HG02610 (cell line): Measurements from ENCODE around the gene SLC16A13.
"Not testable (repeated sequence)": the region's sequence is repeated elsewhere in the genome, so short reads cannot be mapped to it uniquely, and the experiment has no call there.

ENCODE experiments used
- ATAC-seq: cut with Tn5 transposase; IDR thresholded peaks from one replicate; pipeline ENCODE4 v1.9.1; 2021; ENCODE audit warnings: mild to moderate bottlenecking, moderate library complexity; ENCODE audit not compliant: unreplicated experiment

Gene SLC16A13

GRCh38 chr17:7035591-7036368 is at the start of gene SLC16A13:
TSS of gene SLC16A13 (plus strand) at chr17:7036015. CDS start at chr17:7036383, 368 bp downstream.
- ATAC-seq, result peak; percentile 92

DNA sequence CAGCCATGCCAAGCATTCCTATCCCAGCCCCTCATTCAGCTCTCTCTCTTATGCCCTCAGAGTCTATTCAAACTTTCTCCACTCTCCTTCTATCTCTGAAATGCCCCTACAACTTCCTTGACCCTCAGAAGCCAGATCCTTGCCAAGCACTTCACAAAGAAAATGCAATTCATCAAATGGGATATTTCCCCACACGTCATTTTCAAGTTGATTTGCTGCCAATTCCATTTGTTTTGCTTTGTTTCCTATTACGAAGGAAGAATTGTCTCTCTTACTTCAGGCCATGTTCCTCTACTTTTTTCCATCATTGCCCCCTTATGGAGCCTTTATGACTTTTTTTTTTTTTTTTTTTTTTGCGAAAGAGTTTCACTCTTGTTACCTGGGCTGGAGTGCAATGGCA is 49.1 kb upstream of the SLC16A13 start:
- no peak for ATAC-seq

DNA sequence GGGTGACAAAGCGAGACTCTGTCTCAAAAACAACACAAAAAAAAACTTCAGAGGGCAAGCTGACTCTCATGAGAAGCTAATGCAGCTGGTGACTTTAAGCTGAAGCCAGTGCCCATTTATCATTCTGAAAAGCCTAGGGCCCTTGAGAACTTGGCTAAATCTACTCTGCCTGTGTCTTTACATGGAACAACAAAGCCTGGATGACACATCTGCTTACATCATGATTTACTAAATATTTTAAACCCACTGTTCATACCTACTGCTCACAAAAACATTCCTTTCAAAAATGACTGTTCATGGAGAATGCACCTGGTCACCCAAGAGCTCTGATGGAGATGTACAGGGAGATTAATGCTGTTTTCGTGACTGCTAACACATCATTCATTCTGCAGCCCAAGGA is 46.0 kb upstream of the SLC16A13 start:
- ATAC-seq, result no peak

DNA sequence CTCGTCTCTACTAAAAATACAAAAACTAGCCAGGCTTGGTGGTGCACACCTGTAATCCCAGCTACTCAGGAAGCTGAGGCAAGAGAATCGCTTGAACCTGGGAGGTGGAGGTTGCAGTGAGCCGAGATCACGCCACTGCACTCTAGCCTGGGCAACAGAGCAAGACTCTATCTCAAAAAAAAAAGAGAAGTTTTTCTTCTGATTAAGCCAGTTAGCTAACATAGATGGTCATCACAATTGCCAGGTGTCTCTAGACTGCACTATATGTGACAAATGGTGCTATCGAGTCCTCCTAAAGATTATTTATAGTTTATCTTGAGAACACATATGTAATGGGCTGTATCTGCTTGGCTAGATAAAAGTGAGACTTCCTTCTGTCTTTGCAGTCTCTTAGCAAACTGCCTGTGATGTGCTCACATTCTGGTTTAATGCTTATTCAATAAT is 42.2 kb upstream of the SLC16A13 start:
- ATAC-seq, result not testable (repeated sequence)

DNA sequence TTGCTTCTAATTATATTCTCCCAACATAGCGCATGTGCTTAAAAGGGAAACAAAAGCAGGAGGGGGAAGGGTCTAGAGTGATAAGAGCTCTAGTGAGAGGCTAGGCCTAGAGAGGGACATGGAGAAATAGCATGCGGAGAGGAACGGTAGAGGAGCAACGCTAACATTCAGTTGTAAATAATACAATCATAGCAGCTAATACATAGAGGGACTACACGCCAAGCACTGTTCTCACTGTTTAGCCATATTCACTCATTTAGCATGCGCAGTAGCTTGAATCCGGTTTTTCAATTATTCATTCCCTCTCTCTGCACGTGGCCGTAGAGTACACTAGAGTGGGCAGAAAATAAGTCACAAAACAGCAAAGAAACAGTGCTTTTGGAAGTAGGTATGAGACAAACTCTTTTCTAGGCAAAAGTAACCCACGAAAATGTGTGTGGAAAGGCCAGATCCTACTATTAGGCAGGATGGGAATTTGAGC is 41.7 kb upstream of the SLC16A13 start:
- no peak for ATAC-seq

DNA sequence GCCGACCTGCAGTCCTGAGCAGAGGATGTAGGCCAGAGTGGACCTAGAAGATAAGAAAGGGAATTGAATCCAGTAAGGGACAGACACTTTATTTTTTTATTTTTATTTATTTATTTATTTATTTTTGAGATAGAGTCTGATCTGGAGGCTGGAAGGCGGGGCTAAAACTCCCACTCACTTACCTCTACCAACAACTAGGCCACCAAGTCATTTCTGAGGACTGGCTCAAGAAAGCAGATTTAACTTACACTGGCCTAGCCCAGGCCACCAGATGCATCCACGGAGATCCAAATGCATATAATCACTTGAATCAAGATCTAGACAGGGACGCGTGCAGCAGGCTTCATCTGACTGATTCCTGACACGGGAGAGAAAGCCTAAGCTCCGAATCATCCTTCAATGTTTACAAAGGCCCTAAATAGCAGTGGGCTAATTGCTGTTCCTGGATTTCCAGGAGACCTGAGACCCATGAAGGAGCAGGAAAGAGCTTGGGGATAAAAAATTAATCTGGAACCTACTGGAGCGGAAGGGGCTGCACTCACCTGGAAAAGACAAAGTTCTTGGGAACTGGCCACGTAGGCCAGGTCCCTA is 41.1 kb upstream of the SLC16A13 start:
- no peak for ATAC-seq

DNA sequence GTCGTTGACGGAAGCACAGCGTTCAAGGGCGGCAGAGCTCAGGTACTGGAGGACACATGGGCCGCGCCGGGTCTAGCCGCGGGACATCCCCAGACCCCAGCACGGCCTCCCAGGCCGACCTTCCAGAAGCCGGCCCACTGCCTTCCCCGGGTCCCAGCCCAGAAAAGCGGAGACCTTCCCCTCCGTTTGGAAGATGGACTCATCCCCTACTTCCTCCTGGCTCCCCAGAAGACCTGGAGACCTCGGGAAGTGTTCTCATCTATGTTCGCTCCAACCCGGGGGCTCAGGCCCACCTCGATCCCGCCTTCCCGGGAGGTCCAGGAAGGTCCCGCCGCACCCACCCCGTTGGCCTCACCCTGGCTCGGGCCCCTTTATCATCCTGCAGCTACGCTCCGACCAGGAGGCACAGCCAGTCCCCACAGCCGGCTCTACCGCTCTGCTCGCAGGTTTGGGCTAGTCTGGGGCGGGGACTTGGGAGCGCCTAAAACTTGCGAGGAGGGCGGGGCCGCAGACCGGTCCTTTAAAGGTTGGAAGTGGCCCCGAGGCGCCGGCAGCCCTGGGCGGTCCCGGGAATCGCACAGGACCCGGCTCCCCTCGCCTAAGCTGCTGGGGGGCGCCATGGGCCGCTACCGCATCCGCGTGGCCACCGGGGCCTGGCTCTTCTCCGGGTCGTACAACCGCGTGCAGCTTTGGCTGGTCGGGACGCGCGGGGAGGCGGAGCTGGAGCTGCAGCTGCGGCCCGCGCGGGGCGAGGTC is 40.1 kb upstream of the SLC16A13 start, which contains the start of gene ALOX12:
Gene ALOX12 (plus strand): TSS at position 550 of the 756 bp plus-strand sequence. CDS start 69 bp downstream, at position 619.
- no peak for ATAC-seq

GRCh38 chr17:6996256-6997011 is 39.4 kb upstream of the SLC16A13 start:
- no peak for ATAC-seq

DNA sequence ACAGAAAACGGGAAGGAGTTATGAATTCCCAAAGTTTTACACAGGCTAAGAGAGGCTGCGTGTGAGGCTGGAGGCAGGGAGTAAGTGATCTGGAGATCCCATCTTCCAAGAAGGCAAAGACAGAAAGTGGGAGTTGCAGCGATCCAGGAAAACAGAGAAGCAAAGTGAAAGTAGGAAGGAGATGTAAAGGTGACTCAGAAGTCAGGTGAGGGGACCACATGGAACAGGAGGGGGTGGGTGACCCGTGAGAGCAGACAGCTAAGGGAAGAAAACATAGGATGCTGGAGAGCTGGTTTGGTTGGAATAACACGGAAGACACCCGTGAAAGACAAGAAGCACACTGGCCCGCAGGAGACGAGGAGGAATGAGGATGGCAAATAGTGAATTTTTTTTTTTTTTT is 38.6 kb upstream of the SLC16A13 start:
- no peak for ATAC-seq

DNA sequence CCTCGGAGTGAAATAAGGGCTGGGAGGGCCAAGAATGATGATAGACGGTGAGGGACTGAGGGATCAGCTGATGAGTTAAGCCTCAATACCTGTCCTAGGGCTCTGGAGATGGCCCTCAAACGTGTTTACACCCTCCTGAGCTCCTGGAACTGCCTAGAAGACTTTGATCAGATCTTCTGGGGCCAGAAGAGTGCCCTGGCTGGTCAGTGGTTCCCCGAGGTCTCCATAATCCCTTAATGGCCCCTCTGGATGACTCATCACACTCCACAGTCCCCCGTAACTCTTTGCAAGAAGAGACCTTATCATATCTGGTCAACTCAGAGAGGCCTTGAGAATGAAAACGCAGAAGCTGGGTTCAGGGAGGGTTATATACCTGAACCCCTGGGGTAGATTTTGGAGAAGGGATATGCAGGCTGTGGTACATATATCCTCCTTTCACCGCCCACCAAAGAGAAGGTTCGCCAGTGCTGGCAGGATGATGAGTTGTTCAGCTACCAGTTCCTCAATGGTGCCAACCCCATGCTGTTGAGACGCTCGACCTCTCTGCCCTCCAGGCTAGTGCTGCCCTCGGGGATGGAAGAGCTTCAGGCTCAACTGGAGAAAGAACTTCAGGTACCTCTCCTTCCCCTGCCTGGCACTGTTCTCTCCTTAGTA is 36.8 kb upstream of the SLC16A13 start:
- ATAC-seq, result no peak

GRCh38 chr17:7001318-7001961 is 34.4 kb upstream of the SLC16A13 start:
- ATAC-seq, result no peak

- ATAC-seq, result no peak
These were observed 33.3 kb upstream of the SLC16A13 start for GRCh38 chr17:7002288-7003047.

GRCh38 chr17:7003745-7004144 is 32.1 kb upstream of the SLC16A13 start:
- no peak for ATAC-seq

GRCh38 chr17:7004398-7005253 is 31.2 kb upstream of the SLC16A13 start:
- peak; percentile 62 for ATAC-seq

DNA sequence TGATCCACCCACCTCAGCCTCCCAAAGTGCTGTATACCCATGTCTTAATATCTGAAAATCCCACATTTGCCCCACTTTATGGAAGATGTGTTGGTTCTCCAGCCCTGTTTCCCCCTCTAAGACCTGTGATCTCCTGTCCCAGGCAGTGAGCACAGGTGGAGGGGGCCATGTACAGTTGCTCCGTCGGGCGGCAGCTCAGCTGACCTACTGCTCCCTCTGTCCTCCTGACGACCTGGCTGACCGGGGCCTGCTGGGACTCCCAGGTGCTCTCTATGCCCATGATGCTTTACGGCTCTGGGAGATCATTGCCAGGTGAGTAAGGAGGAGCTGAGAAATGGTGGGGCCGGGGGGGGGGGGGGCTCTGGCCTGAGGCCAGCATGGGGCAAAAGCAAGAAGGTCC is 30.1 kb upstream of the SLC16A13 start:
- ATAC-seq, result no peak

DNA sequence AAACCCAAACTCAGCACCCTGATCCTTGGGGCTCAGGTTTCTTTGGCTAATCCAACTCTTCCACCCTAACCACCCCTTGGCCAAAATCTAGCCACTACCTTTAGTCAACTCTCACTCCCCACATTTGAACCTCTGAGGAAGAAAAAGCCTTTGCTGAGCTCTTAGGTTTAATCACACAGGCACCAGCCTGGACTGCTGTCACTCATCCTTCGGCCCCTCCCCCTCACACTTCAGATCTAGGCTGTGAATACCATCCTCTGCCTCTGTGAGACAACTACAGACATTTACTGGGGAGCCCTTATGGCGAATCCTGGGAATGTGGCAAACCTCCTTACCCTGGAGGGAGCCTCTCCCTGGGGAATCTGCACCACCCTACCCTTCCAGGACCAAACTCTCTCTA is 28.7 kb upstream of the SLC16A13 start:
- no peak for ATAC-seq

GRCh38 chr17:7010523-7010922 is 25.3 kb upstream of the SLC16A13 start:
- no peak for ATAC-seq

DNA sequence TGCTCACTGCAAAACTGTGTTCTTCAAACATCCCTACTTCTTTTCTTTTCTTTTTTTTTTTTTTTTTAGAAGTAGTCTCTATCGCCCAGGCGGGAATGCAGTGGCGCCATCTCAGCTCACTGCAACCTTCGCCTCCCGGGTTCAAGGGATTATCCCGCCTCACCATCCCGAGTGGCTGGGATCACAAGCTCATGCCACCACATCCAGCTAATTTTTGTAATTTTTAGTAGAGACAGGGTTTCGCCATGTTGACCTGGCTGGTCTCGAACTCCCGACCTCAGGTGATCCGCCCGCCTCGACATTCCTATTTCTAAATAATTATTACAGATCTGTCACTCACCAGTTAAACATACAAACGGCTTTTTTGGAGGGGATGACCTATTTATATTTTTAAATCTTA is 24.4 kb upstream of the SLC16A13 start:
- no peak for ATAC-seq
